GM10266 (cell line): ENCODE results near the gene RNF180.
"Not testable (repeated sequence)": the region's sequence is repeated elsewhere in the genome, so short reads cannot be mapped to it uniquely, and the experiment has no call there.

Experiments used
- DNase-seq: peaks from one replicate; pipeline ENCODE4 v3.0.0; 2012; ENCODE audit errors: extremely low spot score
- CTCF ChIP-seq: IDR thresholded peaks from 2 replicates; pipeline ENCODE4 v1.5.1; 2012; ENCODE audit warnings: mild to moderate bottlenecking, low read depth; ENCODE audit not compliant: control insufficient read depth, insufficient read depth; ENCODE audit errors: missing control alignments

The RNF180 gene

GRCh38 chr5:64213531-64213930 is 47.9 kb downstream of the RNF180 start:
- no peak for TF ChIP-seq CTCF
- no peak for DNase-seq

GRCh38 chr5:64214132-64214531 is 48.5 kb downstream of the RNF180 start:
- no peak for DNase-seq
- no peak for TF ChIP-seq CTCF

GRCh38 chr5:64221911-64222310 is 56.3 kb downstream of the RNF180 start:
- no peak for DNase-seq
- TF ChIP-seq CTCF: no peak

GRCh38 chr5:64225286-64225981 is 59.8 kb downstream of the RNF180 start:
- DNase-seq: not testable (repeated sequence)

- not testable (repeated sequence) for DNase-seq
Measured at GRCh38 chr5:64227131-64227537, 61.5 kb downstream of the RNF180 start.

GRCh38 chr5:64229163-64229774 is 63.6 kb downstream of the RNF180 start:
- TF ChIP-seq CTCF: peak; percentile 64
- DNase-seq: peak; percentile 69

- no peak for TF ChIP-seq CTCF
- no peak for DNase-seq
Measured at GRCh38 chr5:64260756-64261155, 95.1 kb downstream of the RNF180 start.

- TF ChIP-seq CTCF: no peak
- no peak for DNase-seq
Measured at GRCh38 chr5:64269164-64269563, 103.5 kb downstream of the RNF180 start.
